GM20431 (cell line): ENCODE measurements around the gene PLEKHG4.

Experiments used
- in situ Hi-C: fragments of 300-500 bp; cut with MseI, MboI; formaldehyde crosslinking; loops from one replicate; pipeline ENCODE4 v1.15.0; 2020; ENCODE audit warnings: low sequenced_read_pairs; ENCODE audit not compliant: unreplicated experiment

PLEKHG4 gene

GRCh38 chr16:67279296-67280089, at the start of gene PLEKHG4:
TSS of gene PLEKHG4 (plus strand) at chr16:67279532. CDS start at chr16:67280045, 513 bp downstream.
- in situ Hi-C loops: no loop called here

DNA sequence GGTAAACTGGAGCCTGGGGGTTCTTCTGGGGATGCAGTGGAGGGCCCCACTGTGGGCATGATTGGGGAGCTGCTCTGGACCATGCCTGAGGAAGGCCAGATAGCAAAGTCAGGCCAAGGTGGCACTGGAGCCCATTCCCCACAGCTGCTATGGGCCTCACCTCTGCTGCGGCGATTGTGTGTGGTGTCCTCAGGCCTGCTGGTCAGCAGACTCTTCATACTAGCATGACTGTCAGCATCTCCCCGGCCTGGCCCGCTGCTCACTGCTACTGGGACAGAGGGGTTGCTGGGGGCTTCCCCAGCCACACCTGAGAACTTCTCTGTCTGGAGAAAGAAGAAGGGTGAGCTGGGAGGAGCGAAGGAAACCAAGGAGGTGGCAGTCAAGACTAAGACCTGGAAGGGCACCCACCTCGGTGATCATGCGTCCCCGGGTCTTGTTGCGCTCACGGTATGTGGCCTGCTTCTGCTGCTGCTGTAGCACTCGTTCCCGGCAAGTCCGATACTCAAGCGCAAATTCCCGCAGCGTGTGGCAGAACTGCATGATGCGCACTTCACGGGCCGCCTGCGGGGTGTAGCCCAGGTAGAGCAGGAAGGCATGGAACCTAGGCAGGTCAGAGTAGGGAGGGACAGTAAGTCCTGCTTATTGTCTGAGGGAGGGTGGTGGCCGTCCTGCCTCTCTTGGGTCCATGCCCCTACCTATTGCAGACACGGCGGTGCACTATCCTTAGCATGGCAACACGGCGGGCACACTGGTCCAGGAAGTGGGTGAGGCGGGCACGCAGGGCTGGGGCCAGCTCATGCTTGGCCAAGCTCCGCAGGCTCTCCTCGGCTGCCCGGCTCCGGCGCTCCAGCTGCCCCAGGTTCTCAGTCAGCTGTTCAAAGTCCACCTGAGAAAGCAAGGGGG, 49.2 kb upstream of the PLEKHG4 start:
- in situ Hi-C loops: no loop called here

- in situ Hi-C loops: no loop called here
Observed at GRCh38 chr16:67230809-67231660, 48.3 kb upstream of the PLEKHG4 start.

GRCh38 chr16:67233596-67233995, 45.7 kb upstream of the PLEKHG4 start:
- in situ Hi-C loops: no loop called here

GRCh38 chr16:67234180-67234597, 45.1 kb upstream of the PLEKHG4 start:
- in situ Hi-C loops: no loop called here

DNA sequence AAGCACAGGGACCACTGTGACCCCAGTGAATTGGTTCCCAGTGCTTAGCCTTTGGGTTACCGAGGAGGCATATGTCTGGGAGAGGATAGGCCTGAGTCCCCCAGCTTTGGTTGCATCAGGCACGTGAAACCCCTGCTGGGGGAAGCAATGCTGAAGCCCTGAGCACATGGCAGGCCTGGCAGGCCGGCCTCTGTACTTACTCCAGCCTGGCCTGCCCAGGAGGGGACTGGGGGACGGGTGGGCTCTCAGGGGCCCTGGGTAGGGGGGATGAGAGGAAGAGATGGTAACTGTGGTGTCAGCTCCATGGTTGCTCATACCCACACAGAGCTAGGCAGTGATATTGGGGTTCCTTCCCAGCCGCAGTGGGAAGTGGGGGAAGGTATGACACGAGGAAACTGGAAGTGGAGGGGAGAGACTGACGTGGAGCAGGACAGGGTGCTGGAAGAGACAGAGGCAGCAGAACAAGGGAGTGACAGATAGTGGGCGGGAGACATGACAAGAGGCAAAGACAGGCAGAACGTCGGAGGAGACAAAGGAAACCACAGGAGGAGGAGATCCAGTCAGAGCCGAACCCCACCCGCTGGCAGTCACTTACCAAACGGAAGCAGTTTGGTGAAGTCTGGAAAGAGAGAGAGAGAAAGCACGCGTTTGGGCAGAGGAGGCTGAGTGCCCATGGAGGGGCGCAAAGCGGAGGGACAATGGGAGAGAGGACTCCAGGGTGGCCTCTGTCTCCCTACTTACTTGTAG, 43.3 kb upstream of the PLEKHG4 start:
- in situ Hi-C loops: no loop called here

- in situ Hi-C loops: no loop called here
Observed at GRCh38 chr16:67236563-67237395, 42.6 kb upstream of the PLEKHG4 start.

- in situ Hi-C loops: no loop called here
Observed at GRCh38 chr16:67237396-67238277, 41.7 kb upstream of the PLEKHG4 start.

- in situ Hi-C loops: no loop called here
Observed at GRCh38 chr16:67238278-67238575, 41.1 kb upstream of the PLEKHG4 start.

DNA sequence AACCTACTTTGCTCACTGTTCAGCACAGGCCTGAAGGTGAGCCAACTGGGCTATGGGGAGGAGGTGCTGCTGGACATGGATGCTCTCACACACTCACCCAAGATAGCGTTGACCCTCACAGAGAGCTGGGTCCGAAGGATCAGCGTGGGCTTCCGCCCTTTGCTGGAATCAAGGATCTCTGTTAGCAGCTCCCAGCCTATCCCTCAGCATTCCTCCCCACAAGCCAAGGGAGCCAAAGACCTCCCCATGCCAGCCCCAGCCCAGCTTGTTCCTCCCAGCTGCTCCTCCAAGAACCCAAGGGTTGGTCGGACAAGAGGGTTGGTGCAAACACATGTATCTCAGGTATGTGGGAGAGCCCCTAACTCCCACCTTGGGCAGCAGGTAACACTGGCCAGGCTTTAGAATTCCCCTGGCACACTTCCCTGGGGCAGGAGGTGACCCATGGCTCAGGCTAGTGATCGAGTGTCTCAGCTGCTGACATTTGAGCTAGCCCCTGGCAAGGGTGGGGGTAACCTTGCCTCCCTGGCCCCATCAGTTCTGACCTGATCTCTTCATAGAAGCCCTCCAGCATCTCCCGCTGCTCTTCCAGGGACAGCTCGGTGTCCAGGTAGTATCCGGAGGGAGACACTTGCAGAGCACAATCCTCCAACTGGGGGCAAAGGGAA, 40.4 kb upstream of the PLEKHG4 start:
- in situ Hi-C loops: no loop called here

GRCh38 chr16:67240506-67240905, 38.8 kb upstream of the PLEKHG4 start:
- in situ Hi-C loops: no loop called here

DNA sequence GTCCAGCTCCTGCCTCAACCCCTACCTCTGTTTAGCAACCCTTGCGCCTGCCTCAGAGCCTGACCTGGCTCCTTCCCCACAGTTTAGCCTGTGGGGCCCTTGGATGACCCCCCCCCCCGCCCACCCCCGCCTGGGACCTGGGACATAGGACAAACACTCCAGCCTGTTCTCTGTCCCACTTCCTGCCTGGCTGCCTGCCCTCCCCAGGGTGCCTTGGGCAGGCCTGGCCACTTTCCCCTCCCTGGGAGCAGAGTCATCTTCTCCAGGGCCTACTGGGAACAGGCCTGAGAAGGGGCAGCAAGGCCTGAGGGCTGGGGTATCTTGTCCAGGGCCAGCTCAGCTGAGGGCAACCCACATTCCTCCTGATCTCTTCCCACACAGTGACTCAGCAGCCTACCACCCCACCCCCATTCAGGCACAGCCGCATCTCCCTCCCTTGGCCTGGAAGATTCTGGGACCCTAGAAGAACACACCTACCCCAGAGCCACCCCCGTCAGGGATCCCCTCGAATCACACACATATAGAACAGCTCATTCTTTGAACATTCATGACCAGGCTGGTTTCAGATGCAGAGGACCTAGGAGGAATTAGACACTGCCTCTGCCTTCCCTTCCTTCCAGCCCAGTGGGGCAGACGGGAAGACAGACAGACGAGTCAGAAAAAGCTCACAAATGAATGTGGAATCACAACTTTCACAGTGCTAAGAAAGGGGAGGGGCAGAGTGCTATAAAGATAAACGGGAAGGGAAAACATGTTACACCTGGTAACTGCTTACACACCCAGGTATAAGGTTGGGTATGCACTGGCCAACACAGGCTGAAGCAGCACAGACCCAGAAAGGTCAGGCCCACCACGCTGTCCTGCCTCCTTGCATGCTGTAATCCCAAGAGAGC, 38.1 kb upstream of the PLEKHG4 start:
- in situ Hi-C loops: no loop called here

DNA sequence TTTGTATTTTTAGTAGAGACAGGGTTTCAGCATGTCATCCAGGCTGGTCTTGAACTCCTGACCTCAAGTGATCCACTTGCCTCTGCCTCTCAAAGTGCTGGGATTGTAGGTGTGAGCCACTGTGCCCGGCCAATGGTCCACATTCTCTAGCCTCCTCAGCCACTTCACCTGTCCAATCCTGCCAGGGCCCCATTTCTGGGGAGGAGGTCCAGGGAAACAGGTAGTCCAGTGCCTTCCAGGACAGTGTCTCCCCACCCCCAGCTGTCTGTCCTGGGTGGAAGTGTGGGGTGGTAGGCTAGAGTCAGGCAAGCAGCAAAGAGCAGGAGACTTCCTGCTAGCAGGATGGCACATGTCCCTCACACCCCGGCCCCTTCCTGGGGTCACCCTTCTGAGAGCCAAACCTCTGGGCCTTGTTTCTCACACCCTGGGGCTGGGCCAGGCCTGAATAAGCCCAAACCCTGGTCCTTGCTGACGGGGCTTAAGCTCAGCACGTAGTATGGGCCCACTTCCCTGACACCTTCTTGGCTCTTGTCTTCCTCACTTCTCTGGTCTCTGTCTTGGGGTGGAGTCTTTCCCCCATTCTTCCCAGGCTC, 37.1 kb upstream of the PLEKHG4 start:
- in situ Hi-C loops: no loop called here

DNA sequence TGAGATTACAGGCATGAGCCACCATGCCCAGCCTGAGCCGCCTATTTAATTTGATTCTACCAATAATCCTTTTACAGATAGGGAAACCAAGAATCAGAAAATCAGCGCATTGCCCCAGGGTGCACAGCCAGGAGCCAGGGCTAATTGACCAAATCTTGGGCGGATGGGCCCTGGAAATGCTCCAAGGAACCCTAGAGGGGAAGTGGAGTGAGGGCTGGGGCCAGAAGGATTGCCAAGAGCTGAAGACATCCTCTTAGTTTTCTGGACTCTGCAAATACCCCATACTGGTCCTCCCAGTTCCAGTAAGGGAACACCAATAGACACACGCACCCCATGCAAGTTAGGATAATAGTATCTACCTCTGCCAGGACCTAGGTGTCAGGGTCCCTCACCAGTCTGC, 35.9 kb upstream of the PLEKHG4 start:
- in situ Hi-C loops: no loop called here

GRCh38 chr16:67244387-67245185, 34.7 kb upstream of the PLEKHG4 start:
- in situ Hi-C loops: no loop called here
